HCT116 (cell line): ENCODE data around the gene KDM2B. TPM values are rescaled to one million over a fixed set of nuclear protein-coding genes. Genes with fewer than 3 reads are reported as not detected.

Source experiments
- ATAC-seq: fragments of 200-7000 bp; cut with Tn5 transposase; 2 replicates; pipeline ENCODE4 v1.9.1; 2020; ENCODE audit warnings: mild to moderate bottlenecking, moderate library complexity
- BruUV-seq: library from RNA; stranded (reverse); fragments of 400-500 nt; replicated peaks from 2 replicates; lab custom pipeline; 2021; lab: Mats Ljungman, UMichigan
- CTCF ChIA-PET: fragments of 300-600 bp; sonication (Branson Sonifier 250); formaldehyde crosslinking; loops from one replicate; lab custom pipeline; 2021; ENCODE audit warnings: antibody characterized with exemption; lab: Charles Lee
- POLR2A ChIA-PET: fragments of 300-600, 350-600 bp; sonication (Branson Sonifier 250); formaldehyde crosslinking; loops from one replicate; lab custom pipeline; 2021; ENCODE audit warnings: antibody characterized with exemption; lab: Charles Lee
- RAD21 ChIA-PET, 2 experiments: fragments of 300-600 bp; sonication (Branson Sonifier 250); formaldehyde crosslinking; loops; one replicate each; lab custom pipeline; 2023; ENCODE audit warnings: low total read pairs in 2 of 2; ENCODE audit not compliant: uncharacterized antibody in 2 of 2, unreplicated experiment in 2 of 2, low non-redundant PET in 1 of 2; lab: Charles Lee
- DNase-seq: peaks from one replicate; pipeline ENCODE4 v3.0.0-alpha.2; 2010; ENCODE audit warnings: low read depth, low spot score
- H2AFZ ChIP-seq: fragments of 200-600 bp; shearing (Covaris generic), sonication (generic); 2 replicates; pipeline ENCODE4 v1.6.1; 2017; ENCODE audit warnings: low read depth, mixed run types, mixed read lengths, antibody characterized with exemption, low read length; ENCODE audit not compliant: poor library complexity, severe bottlenecking
- H3K27ac ChIP-seq: 2 replicates; pipeline ENCODE4 v1.5.1; 2012; ENCODE audit warnings: low read depth, low read length
- H3K27me3 ChIP-seq: fragments of 200-600 bp; sonication (generic); 2 replicates; pipeline ENCODE4 v1.6.1; 2016; ENCODE audit warnings: mixed run types, low read length, mixed read lengths; ENCODE audit not compliant: insufficient read depth
- H3K36me3 ChIP-seq, 2 experiments: fragments of 200-500 bp in 1 of 2; fragments of 200-600 bp in 1 of 2; sonication (Bioruptor generic) in 1 of 2; sonication (generic) in 1 of 2; 2 replicates each; pipeline versions ENCODE4 v1.5.1 to v1.6.1; 2014 to 2016; ENCODE audit warnings: low read length in 2 of 2, inconsistent platforms in 1 of 2, mixed read lengths in 1 of 2, mixed run types in 1 of 2; ENCODE audit not compliant: insufficient read depth in 2 of 2, control insufficient read depth in 1 of 2
- H3K4me1 ChIP-seq, 2 experiments: fragments of 200-600 bp in 1 of 2; sonication (generic) in 1 of 2; 2 replicates each; pipeline versions ENCODE4 v1.5.1 to v1.6.1; 2012 to 2017; ENCODE audit warnings: low read length in 2 of 2, inconsistent platforms in 1 of 2, mild to moderate bottlenecking in 1 of 2, mixed read lengths in 1 of 2, mixed run types in 1 of 2, moderate library complexity in 1 of 2; ENCODE audit not compliant: insufficient read depth in 2 of 2, control insufficient read depth in 1 of 2
- H3K4me2 ChIP-seq: fragments of 200-600 bp; sonication (generic); 2 replicates; pipeline ENCODE4 v1.6.1; 2017; ENCODE audit warnings: mixed run types, low read length, mixed read lengths
- H3K4me3 ChIP-seq, 2 experiments: fragments of 200-600 bp in 1 of 2; sonication (generic) in 1 of 2; replicated peaks in 1 of 2; 2 replicates each; pipeline ENCODE4 v1.5.1; 2011 to 2016; ENCODE audit warnings: low read length in 2 of 2, control low read depth in 1 of 2, low read depth in 1 of 2, mild to moderate bottlenecking in 1 of 2, mixed read lengths in 1 of 2, mixed run types in 1 of 2
- H3K79me2 ChIP-seq: fragments of 200-600 bp; sonication (generic); 2 replicates; pipeline ENCODE4 v1.6.1; 2017; ENCODE audit warnings: mild to moderate bottlenecking, mixed run types, low read length, moderate library complexity, mixed read lengths; ENCODE audit not compliant: insufficient read depth
- H3K9ac ChIP-seq: fragments of 200-600 bp; sonication (generic); 2 replicates; pipeline ENCODE4 v1.6.1; 2016; ENCODE audit warnings: low read length, mixed read lengths
- H3K9me2 ChIP-seq: fragments of 200-600 bp; sonication (generic), shearing (Covaris generic); 2 replicates; pipeline ENCODE4 v1.6.1; 2017; ENCODE audit warnings: mixed run types, mild to moderate bottlenecking, moderate library complexity; ENCODE audit not compliant: insufficient read depth
- H3K9me3 ChIP-seq, 2 experiments: fragments of 200-500 bp in 1 of 2; fragments of 200-600 bp in 1 of 2; sonication (Bioruptor generic) in 1 of 2; sonication (generic) in 1 of 2; 2 replicates each; pipeline ENCODE4 v1.6.1; 2014 to 2017; ENCODE audit warnings: low read length in 2 of 2, mixed read lengths in 2 of 2, inconsistent platforms in 1 of 2, low read depth in 1 of 2, mild to moderate bottlenecking in 1 of 2, mixed run types in 1 of 2, moderate library complexity in 1 of 2; ENCODE audit not compliant: control insufficient read depth in 1 of 2, insufficient read depth in 1 of 2
- H4K20me1 ChIP-seq: fragments of 200-600 bp; sonication (generic), shearing (Covaris generic); 2 replicates; pipeline ENCODE4 v1.6.1; 2017; ENCODE audit warnings: mixed run types, mild to moderate bottlenecking, moderate library complexity; ENCODE audit not compliant: insufficient read depth
- CBX3 ChIP-seq: IDR thresholded peaks from 2 replicates; pipeline ENCODE4 v1.6.1; 2012; ENCODE audit warnings: low read depth
- CEBPB ChIP-seq: IDR thresholded peaks from 2 replicates; pipeline ENCODE4 v1.6.1; 2012; ENCODE audit warnings: low read depth
- ELF1 ChIP-seq: IDR thresholded peaks from 2 replicates; pipeline ENCODE4 v1.6.1; 2012; ENCODE audit warnings: low read depth, borderline replicate concordance
- EZH2phosphoT487 ChIP-seq: fragments of 200-600 bp; IDR thresholded peaks from 2 replicates; pipeline ENCODE4 v1.6.1; 2018; ENCODE audit warnings: antibody characterized with exemption, borderline replicate concordance
- FOSL1 ChIP-seq: IDR thresholded peaks from 2 replicates; pipeline ENCODE4 v1.6.1; 2012; ENCODE audit warnings: low read depth
- JUND ChIP-seq: IDR thresholded peaks from 2 replicates; pipeline ENCODE4 v1.6.1; 2012
- MAX ChIP-seq: IDR thresholded peaks from 2 replicates; pipeline ENCODE4 v1.6.1; 2012
- POLR2A ChIP-seq: IDR thresholded peaks from 2 replicates; pipeline ENCODE4 v1.7.0; 2011; ENCODE audit warnings: borderline replicate concordance; ENCODE audit not compliant: insufficient read depth, insufficient read length; ENCODE audit errors: extremely low read depth
- RAD21 ChIP-seq: IDR thresholded peaks from 2 replicates; pipeline ENCODE4 v1.6.1; 2012; ENCODE audit warnings: low read depth, mild to moderate bottlenecking
- REST ChIP-seq: IDR thresholded peaks from 2 replicates; pipeline ENCODE4 v1.6.1; 2012; ENCODE audit warnings: low read depth
- SIN3A ChIP-seq: IDR thresholded peaks from 2 replicates; pipeline ENCODE4 v1.6.1; 2012; ENCODE audit warnings: low read depth
- SP1 ChIP-seq: IDR thresholded peaks from 2 replicates; pipeline ENCODE4 v1.6.1; 2012; ENCODE audit warnings: low read depth
- SRF ChIP-seq: IDR thresholded peaks from 2 replicates; pipeline ENCODE4 v1.6.1; 2012; ENCODE audit warnings: low read depth
- TCF7L2 ChIP-seq: IDR thresholded peaks from 2 replicates; pipeline ENCODE4 v1.7.0; 2011; ENCODE audit warnings: borderline replicate concordance, inconsistent platforms; ENCODE audit not compliant: insufficient read depth, insufficient read length; ENCODE audit errors: extremely low read depth
- YY1 ChIP-seq: IDR thresholded peaks from 2 replicates; pipeline ENCODE4 v1.6.1; 2011; ENCODE audit warnings: low read length, low read depth, moderate library complexity, mild to moderate bottlenecking; ENCODE audit not compliant: insufficient replicate concordance; ENCODE audit errors: extremely low read depth
- ZFX ChIP-seq: fragments of 450-650 bp; IDR thresholded peaks from 2 replicates; pipeline ENCODE4 v1.6.1; 2017
- intact Hi-C: fragments of 100-400 bp; cut with micrococcal nuclease; formaldehyde crosslinking; loops from 2 replicates; pipeline ENCODE4 v1.10.0; 2022
- total RNA-seq: library from RNA; stranded (reverse); gene quantifications from one replicate; pipeline ENCODE4 v1.2.1, GENCODE V29; 2021; ENCODE audit not compliant: unreplicated experiment
- TF ChIP-seq, protein P1 (sequence below): IDR thresholded peaks from 2 replicates; pipeline ENCODE4 v1.6.1; 2012

Gene KDM2B
- total RNA-seq, 1 experiment from 2014 or later, result 36.7 TPM

GRCh38 chr12:121404734-121405133 lies 176.1 kb downstream of the KDM2B start:
- Histone ChIP-seq H3K9me3 (no peaks in the 10 kb centered on the region), H3K9ac (no peak overlapping the region), H3K79me2 (peaks cover 81% of the 10 kb centered on the region), H2AFZ (no peak overlapping the region), H3K27me3 (no peaks in the 10 kb centered on the region), H3K4me1 (peaks cover 4 to 10% of the 10 kb centered on the region in 2 experiments; a peak in 3 of 4 replicates), H3K36me3 (peaks cover 14 to 15% of the 10 kb centered on the region in 2 experiments; a peak in 3 of 4 replicates), H4K20me1 (no peaks in the 10 kb centered on the region), H3K9me2 (no peaks in the 10 kb centered on the region), H3K4me2 (no peak overlapping the region), H3K4me3 (no peak overlapping the region), H3K27ac (no peak overlapping the region)
- CTCF ChIA-PET, result no interaction called here
- ATAC-seq (no peak), DNase-seq (no peak)
- TF ChIP-seq ZFX, result no peak
- TF ChIP-seq EZH2phosphoT487, result no peak
- TF ChIP-seq CEBPB, result no peak
- no peak for TF ChIP-seq POLR2A
- no peak for TF ChIP-seq TCF7L2
- TF ChIP-seq RAD21, result no peak
- no peak for TF ChIP-seq SRF
- TF ChIP-seq, protein P1, sequence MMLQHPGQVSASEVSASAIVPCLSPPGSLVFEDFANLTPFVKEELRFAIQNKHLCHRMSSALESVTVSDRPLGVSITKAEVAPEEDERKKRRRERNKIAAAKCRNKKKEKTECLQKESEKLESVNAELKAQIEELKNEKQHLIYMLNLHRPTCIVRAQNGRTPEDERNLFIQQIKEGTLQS, result no peak
- TF ChIP-seq FOSL1, result no peak
- TF ChIP-seq ELF1, result no peak
- TF ChIP-seq CBX3, result no peak
- no peak for TF ChIP-seq REST
- TF ChIP-seq YY1, result no peak
- no peak for TF ChIP-seq SIN3A
- TF ChIP-seq JUND, result no peak
- no peak for TF ChIP-seq SP1
- TF ChIP-seq MAX, result no peak
- POLR2A ChIA-PET, result no interaction called here
- BruUV-seq, result no TSS peak
- RAD21 ChIA-PET, result no interaction called here
- intact Hi-C loops, result no loop called here
